ENCODE results near the gene PDE3B.
"Not testable (repeated sequence)": the region's sequence is repeated elsewhere in the genome, so short reads cannot be mapped to it uniquely, and the experiment has no call there.

The PDE3B gene

GRCh38 chr11:14700593-14700992 is 57.0 kb downstream of the PDE3B start:
- DNase-seq (ENCODE audit: low read depth in 2 of 2): no peak
- no peak for TF ChIP-seq CTCF (IDR thresholded peaks at IDR 0.05; ENCODE audit: low read depth, low read length)
- no peak overlapping the region for H3K4me3 ChIP-seq (replicated peaks in 1 of 2; ENCODE audit: low read depth in 2 of 2, low read length in 2 of 2)

- DNase-seq (ENCODE audit: low read depth in 2 of 2): no peak
- no peak for TF ChIP-seq CTCF (IDR thresholded peaks at IDR 0.05; ENCODE audit: low read depth, low read length)
Observed at GRCh38 chr11:14702760-14703159, 59.2 kb downstream of the PDE3B start.

GRCh38 chr11:14703731-14704130 is 60.1 kb downstream of the PDE3B start:
- DNase-seq (ENCODE audit: low read depth in 2 of 2): no peak
- TF ChIP-seq CTCF (IDR thresholded peaks at IDR 0.05; ENCODE audit: low read depth, low read length): no peak
- no peak overlapping the region for H3K4me3 ChIP-seq (replicated peaks in 1 of 2; ENCODE audit: low read depth in 2 of 2, low read length in 2 of 2)

More at GRCh38 chr11:14702760-14703159, 59.2 kb downstream of the PDE3B start:
- H3K4me3 ChIP-seq (replicated peaks in 1 of 2; ENCODE audit: low read depth in 2 of 2, low read length in 2 of 2): no peak overlapping the region

- no peak overlapping the region for H3K4me3 ChIP-seq (replicated peaks in 1 of 2; ENCODE audit: low read depth in 2 of 2, low read length in 2 of 2)
- DNase-seq (ENCODE audit: low read depth in 2 of 2): no peak
- no peak for TF ChIP-seq CTCF (IDR thresholded peaks at IDR 0.05; ENCODE audit: low read depth, low read length)
Observed at GRCh38 chr11:14705067-14705466, 61.5 kb downstream of the PDE3B start.

GRCh38 chr11:14713496-14714244 is 70.1 kb downstream of the PDE3B start:
- DNase-seq (ENCODE audit: low read depth in 2 of 2): no peak
- no peak for TF ChIP-seq CTCF (IDR thresholded peaks at IDR 0.05; ENCODE audit: low read depth, low read length)
- H3K4me3 ChIP-seq (replicated peaks in 1 of 2; ENCODE audit: low read depth in 2 of 2, low read length in 2 of 2): no peak overlapping the region

- DNase-seq (ENCODE audit: low read depth in 2 of 2); H3K4me3 ChIP-seq (replicated peaks in 1 of 2; ENCODE audit: low read depth in 2 of 2, low read length in 2 of 2): not testable (repeated sequence)
Observed at GRCh38 chr11:14715669-14716068, 72.1 kb downstream of the PDE3B start.

GRCh38 chr11:14722496-14722895 is 78.9 kb downstream of the PDE3B start:
- TF ChIP-seq CTCF (IDR thresholded peaks at IDR 0.05; ENCODE audit: low read depth, low read length): no peak
- no peak overlapping the region for H3K4me3 ChIP-seq (replicated peaks in 1 of 2; ENCODE audit: low read depth in 2 of 2, low read length in 2 of 2)

More at GRCh38 chr11:14722496-14722895, 78.9 kb downstream of the PDE3B start:
- DNase-seq (ENCODE audit: low read depth in 2 of 2): no peak

Measured in cardiac fibroblast (primary cell).